K562 (cell line): ENCODE measurements around the gene PHOX2A. TPM values are rescaled to one million over a fixed set of nuclear protein-coding genes. Genes with fewer than 3 reads are reported as not detected.

ENCODE experiments used
- ATAC-seq: fragments of 200-7000 bp; cut with Tn5 transposase; 3 replicates; pipeline ENCODE4 v1.9.1; 2020; ENCODE audit warnings: moderate library complexity
- BruUV-seq: library from RNA; stranded (reverse); fragments of 400-500 nt; replicated peaks from 2 replicates; lab custom pipeline; 2021; lab: Mats Ljungman, UMichigan
- CTCF ChIA-PET: fragments of 300-600 bp; formaldehyde crosslinking; extraction: SDS; loops from one replicate; lab custom pipeline; 2021; ENCODE audit warnings: low intra/inter-chr PET ratio; lab: Yijun Ruan, JAX
- POLR2A ChIA-PET: fragments of 300-600, 350-650 bp; sonication (Branson Sonifier 250); formaldehyde crosslinking; extraction: SDS; loops from one replicate; lab custom pipeline; 2021; ENCODE audit warnings: antibody characterized with exemption, inconsistent platforms; lab: Yijun Ruan, JAX
- DNase-seq, 4 experiments: peaks; one replicate each; pipeline versions ENCODE4 v3.0.0 to v3.0.0-alpha.2; 2011 to 2018; ENCODE audit warnings: low spot score in 3 of 4, mixed read lengths in 3 of 4; ENCODE audit errors: extremely low read depth in 1 of 4
- FAIRE-seq: peaks from 2 replicates; lab custom pipeline; 2011; peaks lifted over from hg19 to GRCh38; lab: Jason Lieb, UNC
- H2AFZ ChIP-seq: 2 replicates; pipeline ENCODE4 v1.6.0; 2011; ENCODE audit warnings: low read depth, low read length, control low read depth, inconsistent platforms
- H3K27ac ChIP-seq: fragments of 200-600 bp; 3 replicates; pipeline ENCODE4 v1.8.0; 2011; ENCODE audit warnings: low read depth, mild to moderate bottlenecking, control low read depth, inconsistent platforms, low read length, moderate library complexity, mixed read lengths; ENCODE audit errors: extremely low read depth
- H3K27me3 ChIP-seq, 2 experiments: fragments of 300-600 bp in 1 of 2; 2 replicates in 1 of 2; 3 replicates in 1 of 2; pipeline versions ENCODE4 v1.6.0 to v1.8.0; 2011; ENCODE audit warnings: inconsistent platforms in 2 of 2, low read length in 2 of 2, mild to moderate bottlenecking in 1 of 2, mixed read lengths in 1 of 2, moderate library complexity in 1 of 2; ENCODE audit not compliant: control insufficient read depth in 2 of 2, insufficient read depth in 2 of 2
- H3K36me3 ChIP-seq: fragments of 300-600 bp; 3 replicates; pipeline ENCODE4 v1.8.0; 2011; ENCODE audit warnings: mild to moderate bottlenecking, low read length, inconsistent platforms; ENCODE audit not compliant: control insufficient read depth, insufficient read depth
- H3K4me1 ChIP-seq, 2 experiments: fragments of 200-600 bp in 1 of 2; replicated peaks in 1 of 2; 2 replicates in 1 of 2; 3 replicates in 1 of 2; pipeline versions ENCODE4 v1.5.1 to v1.8.0; 2011; ENCODE audit warnings: inconsistent platforms in 2 of 2, low read length in 2 of 2, mild to moderate bottlenecking in 1 of 2, mixed read lengths in 1 of 2, moderate library complexity in 1 of 2; ENCODE audit not compliant: control insufficient read depth in 2 of 2, insufficient read depth in 2 of 2
- H3K4me2 ChIP-seq: 2 replicates; pipeline ENCODE4 v1.6.1; 2011; ENCODE audit warnings: low read length, control low read depth, inconsistent platforms, mixed read lengths; ENCODE audit not compliant: insufficient read depth
- H3K4me3 ChIP-seq: fragments of 200-600 bp; sonication (generic), shearing (Covaris generic); 2 replicates; pipeline ENCODE4 v1.5.1; 2016; ENCODE audit warnings: control low read depth, inconsistent platforms
- H3K79me2 ChIP-seq: fragments of 200-600 bp; 3 replicates; pipeline ENCODE4 v1.8.0; 2011; ENCODE audit warnings: low read length, inconsistent platforms; ENCODE audit not compliant: control insufficient read depth, insufficient read depth
- H3K9ac ChIP-seq, 2 experiments: 2 replicates each; pipeline versions ENCODE4 v1.6.0 to v1.6.1; 2011; ENCODE audit warnings: low read depth in 2 of 2, low read length in 2 of 2, control low read depth in 1 of 2, inconsistent platforms in 1 of 2, mild to moderate bottlenecking in 1 of 2, mixed read lengths in 1 of 2; ENCODE audit not compliant: insufficient read depth in 1 of 2
- H3K9me1 ChIP-seq: one replicate; pipeline ENCODE4 v1.6.0; 2011; ENCODE audit warnings: inconsistent platforms, mild to moderate bottlenecking, low read length, moderate library complexity; ENCODE audit not compliant: control insufficient read depth, insufficient read depth
- H3K9me3 ChIP-seq: replicated peaks from 2 replicates; pipeline ENCODE4 v1.5.1; 2011; ENCODE audit warnings: low read depth, low read length, inconsistent platforms; ENCODE audit not compliant: control insufficient read depth, insufficient read depth
- H4K20me1 ChIP-seq: replicated peaks from 2 replicates; pipeline ENCODE4 v1.6.1; 2011; ENCODE audit warnings: low read length, inconsistent platforms, mixed read lengths; ENCODE audit not compliant: control insufficient read depth, insufficient read depth
- AFF4 ChIP-seq: sonication (generic); formaldehyde crosslinking; IDR thresholded peaks from 2 replicates; pipeline ENCODE4 v1.8.0; 2023; ENCODE audit warnings: mild to moderate bottlenecking, missing genetic modification reagents
- NCOR1 ChIP-seq: fragments of 450-650 bp; IDR thresholded peaks from 2 replicates; pipeline ENCODE4 v1.6.1; 2016; ENCODE audit warnings: mild to moderate bottlenecking, moderate library complexity
- POLR2H ChIP-seq: IDR thresholded peaks from 2 replicates; pipeline ENCODE4 v1.6.1; 2016; ENCODE audit warnings: missing genetic modification characterization, low read depth, mild to moderate bottlenecking, control low read depth, missing compliant biosample characterization, moderate library complexity
- SMARCA5 ChIP-seq: fragments of 450-650 bp; IDR thresholded peaks from 2 replicates; pipeline ENCODE4 v1.6.1; 2016
- WGBS: fragments of 100-300 bp; shearing (Covaris generic); methylation state at CpG from one replicate; pipeline ENCODE4 v1.1.6; 2016; ENCODE audit warnings: low coverage, mixed read lengths; ENCODE audit not compliant: insufficient coverage; ENCODE audit errors: missing lambda C conversion rate; 5-methylcytosine and 5-hydroxymethylcytosine counted together
- in situ Hi-C: fragments of 300-500 bp; cut with MboI; formaldehyde crosslinking; loops from 4 replicates; pipeline ENCODE4 v1.15.0; 2018; ENCODE audit warnings: inconsistent platforms, mixed read lengths
- intact Hi-C: fragments of 100-400 bp; cut with micrococcal nuclease; formaldehyde crosslinking; loops from 2 replicates; pipeline ENCODE4 v1.14.2; 2022
- polyA plus RNA-seq, 8 experiments: library from polyadenylated mRNA; depleted of rRNA in 4 of 8; stranded (reverse) in 5 of 8; unstranded in 3 of 8; fragments of >200 nt; fragmentation: Nextera tagmentation in 2 of 8; fragmentation: Illumina TruSeq in 1 of 8; extraction: Ambion mirVana in 2 of 8; extraction: Trizol in 1 of 8; gene quantifications; 2 replicates each; pipeline versions ENCODE4 v1.2.1 to v1.2.3, GENCODE V29; 2011 to 2014; ENCODE audit warnings: inconsistent platforms in 1 of 8, missing spikeins in 1 of 8
- total RNA-seq, 7 experiments: library from RNA; depleted of rRNA in 6 of 7; stranded (reverse); fragments of >200 nt in 6 of 7; fragmentation: Illumina TruSeq in 2 of 7; extraction: Trizol in 2 of 7; gene quantifications; 2 replicates each; pipeline versions ENCODE4 v1.2.1 to v1.2.3, GENCODE V29; 2011 to 2021; ENCODE audit warnings: low replicate concordance in 1 of 7
- TF ChIP-seq, protein P1 (sequence below): sonication (generic); formaldehyde crosslinking; IDR thresholded peaks from 2 replicates; pipeline ENCODE4 v1.9.0; 2022; ENCODE audit warnings: mild to moderate bottlenecking, missing genetic modification reagents

The PHOX2A gene
- total and polyA plus RNA-seq, 9 of the 15 experiments (the other 6 are each of a cell fraction or from before 2014, with no cell fraction given), result not detected

DNA sequence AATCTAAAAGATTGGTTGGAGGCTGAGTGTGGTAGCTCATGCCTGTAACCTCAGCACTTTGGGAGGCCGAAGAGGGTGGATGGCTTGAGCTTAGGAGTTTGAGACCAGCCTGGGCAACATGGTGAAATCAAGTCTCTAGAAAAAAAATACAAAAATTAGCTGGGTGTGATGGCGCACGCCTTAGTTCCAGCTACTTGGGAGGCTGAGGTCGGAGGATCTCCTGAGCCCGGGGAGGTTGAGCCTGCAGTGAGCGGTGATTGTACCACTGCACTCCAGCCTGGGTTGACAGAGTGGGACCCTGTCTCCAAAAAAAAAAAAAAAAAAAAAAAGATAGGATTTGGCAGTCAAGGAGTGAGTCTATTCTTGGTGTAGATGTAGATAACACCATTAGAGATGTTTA, 41.4 kb downstream of the PHOX2A start:
- POLR2A ChIA-PET, result interaction anchor here (0.8 to 1.1 kb wide), 2 partner anchors 12 to 44 kb away, joined by 3 read pairs; no protein-coding TSS in a partner anchor
- H3K27me3 ChIP-seq, result no peaks in the 10 kb centered on the region
- FAIRE-seq, result no peak
- H3K4me3 ChIP-seq, result no peak overlapping the region
- no peaks in the 10 kb centered on the region for H3K79me2 ChIP-seq
- no peaks in the 10 kb centered on the region for H4K20me1 ChIP-seq
- H3K9me3 ChIP-seq, result peaks cover 3% of the 10 kb centered on the region
- no peaks in the 10 kb centered on the region; a peak in 1 of 5 replicates for H3K4me1 ChIP-seq
- no peak overlapping the region for H3K9ac ChIP-seq
- 68% methylated on average over 4 of the region's 6 CpGs for WGBS
- H3K9me1 ChIP-seq, result no peaks in the 10 kb centered on the region
- no peak for ATAC-seq
- CTCF ChIA-PET, result no interaction called here
- no TSS peak for BruUV-seq
- in situ Hi-C loops (no loop called here), intact Hi-C loops (no loop called here)
- TF ChIP-seq SMARCA5 (no peak), AFF4 (no peak), NCOR1 (no peak), POLR2H (tag) (no peak)
- TF ChIP-seq, protein P1, sequence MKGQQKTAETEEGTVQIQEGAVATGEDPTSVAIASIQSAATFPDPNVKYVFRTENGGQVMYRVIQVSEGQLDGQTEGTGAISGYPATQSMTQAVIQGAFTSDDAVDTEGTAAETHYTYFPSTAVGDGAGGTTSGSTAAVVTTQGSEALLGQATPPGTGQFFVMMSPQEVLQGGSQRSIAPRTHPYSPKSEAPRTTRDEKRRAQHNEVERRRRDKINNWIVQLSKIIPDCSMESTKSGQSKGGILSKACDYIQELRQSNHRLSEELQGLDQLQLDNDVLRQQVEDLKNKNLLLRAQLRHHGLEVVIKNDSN (CRISPR knock-in tag), result no peak
- no peak overlapping the region for H3K27ac ChIP-seq
- no peak for DNase-seq
- no peak overlapping the region for H2AFZ ChIP-seq
- no peaks in the 10 kb centered on the region for H3K36me3 ChIP-seq
- no peak overlapping the region for H3K4me2 ChIP-seq
